ENCODE measurements around the gene PRAMEF15. TPM values are rescaled to one million over a fixed set of nuclear protein-coding genes. Genes with fewer than 3 reads are reported as not detected.

Gene PRAMEF15
- total and polyA plus RNA-seq, 2 of the 13 experiments (the other 11 are each of a cell fraction or from before 2014, with no cell fraction given), result not detected

Small RNA genes lying within 50 kb of the gene (small RNA-seq; reads per million reads assigned to genes)
- gene RNU6-771P (ENCODE audit: insufficient read depth in 2 of 3, insufficient read length in 3 of 3, low read depth in 2 of 3, low replicate concordance in 1 of 3), result 0 reads per million in 3 experiments

Other genes with a start within 250 kb of the PRAMEF15 start
- not detected in 2 replicates for gene PRAMEF25, start 244.8 kb upstream of the PRAMEF15 start, total RNA-seq (2016; rRNA removed; fragmentation: Illumina TruSeq; extraction: Trizol)
- not detected in 2 replicates for gene PRAMEF25, start 244.8 kb upstream of the PRAMEF15 start, polyA plus RNA-seq (2011; rRNA removed)
- not detected in 2 replicates for gene HNRNPCL2, start 198.7 kb upstream of the PRAMEF15 start, total RNA-seq (2016; rRNA removed; fragmentation: Illumina TruSeq; extraction: Trizol)
- not detected in 2 replicates for gene HNRNPCL2, start 198.7 kb upstream of the PRAMEF15 start, polyA plus RNA-seq (2011; rRNA removed)
- not detected in 2 replicates for gene PRAMEF26, start 159.6 kb upstream of the PRAMEF15 start, total RNA-seq (2016; rRNA removed; fragmentation: Illumina TruSeq; extraction: Trizol)
- gene PRAMEF26, start 159.6 kb upstream of the PRAMEF15 start, polyA plus RNA-seq (2011; rRNA removed), result not detected in 2 replicates
- not detected in 2 replicates for gene HNRNPCL4, start 149.9 kb upstream of the PRAMEF15 start, total RNA-seq (2016; rRNA removed; fragmentation: Illumina TruSeq; extraction: Trizol)
- not detected in 2 replicates for gene HNRNPCL4, start 149.9 kb upstream of the PRAMEF15 start, polyA plus RNA-seq (2011; rRNA removed)
- gene PRAMEF9, start 143.7 kb upstream of the PRAMEF15 start, total RNA-seq (2016; rRNA removed; fragmentation: Illumina TruSeq; extraction: Trizol), result not detected in 2 replicates
- gene PRAMEF9, start 143.7 kb upstream of the PRAMEF15 start, polyA plus RNA-seq (2011; rRNA removed), result not detected in 2 replicates
- gene PRAMEF13, start 114.2 kb upstream of the PRAMEF15 start, total RNA-seq (2016; rRNA removed; fragmentation: Illumina TruSeq; extraction: Trizol), result not detected in 2 replicates
- gene PRAMEF13, start 114.2 kb upstream of the PRAMEF15 start, polyA plus RNA-seq (2011; rRNA removed), result not detected in 2 replicates
- gene PRAMEF18, start 89.4 kb upstream of the PRAMEF15 start, total RNA-seq (2016; rRNA removed; fragmentation: Illumina TruSeq; extraction: Trizol), result not detected in 2 replicates
- gene PRAMEF18, start 89.4 kb upstream of the PRAMEF15 start, polyA plus RNA-seq (2011; rRNA removed), result not detected in 2 replicates
- gene PRAMEF5, start 61.4 kb upstream of the PRAMEF15 start, total RNA-seq (2016; rRNA removed; fragmentation: Illumina TruSeq; extraction: Trizol), result not detected in 2 replicates
- gene PRAMEF5, start 61.4 kb upstream of the PRAMEF15 start, polyA plus RNA-seq (2011; rRNA removed), result not detected in 2 replicates
- not detected in 2 replicates for gene PRAMEF8, start 30.4 kb upstream of the PRAMEF15 start, total RNA-seq (2016; rRNA removed; fragmentation: Illumina TruSeq; extraction: Trizol)
- gene PRAMEF8, start 30.4 kb upstream of the PRAMEF15 start, polyA plus RNA-seq (2011; rRNA removed), result not detected in 2 replicates
- not detected in 2 replicates for gene PRAMEF33, start 12.0 kb upstream of the PRAMEF15 start, total RNA-seq (2016; rRNA removed; fragmentation: Illumina TruSeq; extraction: Trizol)
- not detected in 2 replicates for gene PRAMEF33, start 12.0 kb upstream of the PRAMEF15 start, polyA plus RNA-seq (2011; rRNA removed)
- not detected in 2 replicates for gene PRAMEF14, start 31.6 kb downstream of the PRAMEF15 start, total RNA-seq (2016; rRNA removed; fragmentation: Illumina TruSeq; extraction: Trizol)
- gene PRAMEF14, start 31.6 kb downstream of the PRAMEF15 start, polyA plus RNA-seq (2011; rRNA removed), result not detected in 2 replicates
- gene PRAMEF19, start 56.4 kb downstream of the PRAMEF15 start, total RNA-seq (2016; rRNA removed; fragmentation: Illumina TruSeq; extraction: Trizol), result not detected in 2 replicates
- not detected in 2 replicates for gene PRAMEF19, start 56.4 kb downstream of the PRAMEF15 start, polyA plus RNA-seq (2011; rRNA removed)
- not detected in 2 replicates for gene PRAMEF17, start 74.1 kb downstream of the PRAMEF15 start, total RNA-seq (2016; rRNA removed; fragmentation: Illumina TruSeq; extraction: Trizol)
- not detected in 2 replicates for gene PRAMEF17, start 74.1 kb downstream of the PRAMEF15 start, polyA plus RNA-seq (2011; rRNA removed)
- gene PRAMEF20, start 94.9 kb downstream of the PRAMEF15 start, total RNA-seq (2016; rRNA removed; fragmentation: Illumina TruSeq; extraction: Trizol), result not detected in 2 replicates
- not detected in 2 replicates for gene PRAMEF20, start 94.9 kb downstream of the PRAMEF15 start, polyA plus RNA-seq (2011; rRNA removed)
- not detected in 2 replicates for gene LRRC38, start 198.4 kb downstream of the PRAMEF15 start, total RNA-seq (2016; rRNA removed; fragmentation: Illumina TruSeq; extraction: Trizol)
- not detected in 2 replicates for gene LRRC38, start 198.4 kb downstream of the PRAMEF15 start, polyA plus RNA-seq (2011; rRNA removed)

Measured in HepG2 (cell line).